A549 (cell line): ENCODE data around the gene FAM131A.

Experiments used
- POLR2A ChIP-seq: IDR thresholded peaks from 2 replicates; pipeline ENCODE4 v1.6.1; 2012; ENCODE audit warnings: mild to moderate bottlenecking, low read length
- TF ChIP-seq, protein P1 (sequence below): fragments of >200 bp; sonication (Bioruptor Twin); formaldehyde crosslinking; IDR thresholded peaks from 3 replicates; pipeline ENCODE4 v1.5.1; 2016

DNA sequence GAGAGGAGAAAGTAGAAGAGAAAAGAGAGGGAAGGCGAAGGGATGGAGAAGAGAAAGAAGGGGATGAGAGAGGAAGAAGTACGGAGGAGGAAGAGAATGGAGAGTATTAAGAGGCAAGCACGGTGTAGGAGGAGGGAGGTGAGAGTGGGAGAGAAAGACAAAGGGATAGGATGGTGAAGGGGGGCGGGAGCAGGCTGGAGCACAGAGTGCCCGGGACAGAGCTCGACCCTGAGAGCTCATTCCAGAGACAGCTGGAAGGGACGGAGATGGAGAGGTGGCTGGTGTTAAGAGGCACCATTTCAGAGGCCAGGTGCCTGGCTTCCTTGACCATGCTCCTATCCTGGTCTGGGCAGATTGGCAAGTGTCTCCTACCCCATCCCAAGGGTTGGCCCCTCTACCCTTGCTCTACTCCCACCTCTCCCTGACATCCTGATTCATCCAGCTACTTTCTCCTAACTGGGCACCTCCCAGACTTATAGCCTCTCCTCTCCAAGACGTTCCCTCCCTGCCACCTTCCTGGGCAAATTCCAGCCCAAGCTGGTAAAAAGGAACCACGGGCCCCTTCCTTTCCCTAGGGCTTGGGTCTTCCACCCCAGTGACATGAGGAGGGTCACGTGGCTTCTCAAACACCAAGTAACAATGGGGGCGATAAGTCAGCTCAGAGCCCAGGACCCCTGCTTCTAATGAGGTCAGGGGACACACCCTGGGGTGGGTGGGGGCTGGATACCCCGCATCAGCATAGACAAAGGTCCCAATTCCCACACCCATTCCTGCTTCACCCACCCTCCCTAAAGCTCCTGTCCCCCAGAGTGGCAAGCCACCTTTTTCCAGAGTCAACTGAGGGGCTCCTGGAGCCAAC lies 22.9 kb downstream of the FAM131A start:
- TF ChIP-seq, protein P1, sequence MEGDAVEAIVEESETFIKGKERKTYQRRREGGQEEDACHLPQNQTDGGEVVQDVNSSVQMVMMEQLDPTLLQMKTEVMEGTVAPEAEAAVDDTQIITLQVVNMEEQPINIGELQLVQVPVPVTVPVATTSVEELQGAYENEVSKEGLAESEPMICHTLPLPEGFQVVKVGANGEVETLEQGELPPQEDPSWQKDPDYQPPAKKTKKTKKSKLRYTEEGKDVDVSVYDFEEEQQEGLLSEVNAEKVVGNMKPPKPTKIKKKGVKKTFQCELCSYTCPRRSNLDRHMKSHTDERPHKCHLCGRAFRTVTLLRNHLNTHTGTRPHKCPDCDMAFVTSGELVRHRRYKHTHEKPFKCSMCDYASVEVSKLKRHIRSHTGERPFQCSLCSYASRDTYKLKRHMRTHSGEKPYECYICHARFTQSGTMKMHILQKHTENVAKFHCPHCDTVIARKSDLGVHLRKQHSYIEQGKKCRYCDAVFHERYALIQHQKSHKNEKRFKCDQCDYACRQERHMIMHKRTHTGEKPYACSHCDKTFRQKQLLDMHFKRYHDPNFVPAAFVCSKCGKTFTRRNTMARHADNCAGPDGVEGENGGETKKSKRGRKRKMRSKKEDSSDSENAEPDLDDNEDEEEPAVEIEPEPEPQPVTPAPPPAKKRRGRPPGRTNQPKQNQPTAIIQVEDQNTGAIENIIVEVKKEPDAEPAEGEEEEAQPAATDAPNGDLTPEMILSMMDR, result no peak
- no peak for TF ChIP-seq POLR2A
